Activated CD8-positive, alpha-beta memory T cell treated with anti-CD3 and anti-CD28 coated beads, Interleukin-2, amount 10 ng/mL, durations not matched to agents 7 days and 5 days (primary cell): ENCODE results near the gene PTGER3. TPM values are rescaled to one million over a fixed set of nuclear protein-coding genes. Genes with fewer than 3 reads are reported as not detected.
"Not testable (repeated sequence)": the region's sequence is repeated elsewhere in the genome, so short reads cannot be mapped to it uniquely, and the experiment has no call there.

Experiments
- ATAC-seq: fragments of 150-1000 bp; cut with Tn5 transposase; one replicate; pipeline ENCODE4 v1.10.0; 2021; ENCODE audit warnings: moderate library complexity
- CTCF ChIA-PET: fragments of 350-600 bp; sonication (Branson Sonifier 250); formaldehyde crosslinking; loops from one replicate; lab custom pipeline; 2021; ENCODE audit warnings: antibody characterized with exemption; lab: Charles Lee
- DNase-seq: peaks from one replicate; pipeline ENCODE4 v3.0.0-alpha.2; 2020
- H3K27ac Mint-ChIP-seq: one replicate; pipeline ENCODE4 v1.8.0; 2021; ENCODE audit warnings: mild to moderate bottlenecking, mixed read lengths
- H3K27me3 Mint-ChIP-seq: one replicate; pipeline ENCODE4 v1.8.0; 2021; ENCODE audit warnings: mixed read lengths
- H3K36me3 Mint-ChIP-seq: one replicate; pipeline ENCODE4 v1.8.0; 2021; ENCODE audit warnings: mild to moderate bottlenecking, mixed read lengths
- H3K4me1 Mint-ChIP-seq: one replicate; pipeline ENCODE4 v1.8.0; 2021; ENCODE audit warnings: mixed read lengths
- H3K4me3 Mint-ChIP-seq: one replicate; pipeline ENCODE4 v1.8.0; 2021; ENCODE audit warnings: mild to moderate bottlenecking, moderate library complexity, mixed read lengths
- H3K9me3 Mint-ChIP-seq: one replicate; pipeline ENCODE4 v1.8.0; 2022; ENCODE audit warnings: low read depth, mixed read lengths
- microRNA-seq: library from miRNA; unstranded; fragments of <30 nt; microRNA quantifications from one replicate; pipeline ENCODE4 v1.2.0, GENCODE V29; 2022
- total RNA-seq, 2 experiments: library from RNA; stranded (reverse); gene quantifications; one replicate each; pipeline ENCODE4 v1.2.3, GENCODE V29; 2021

The PTGER3 gene
- total RNA-seq, 2 experiments from 2014 or later: 0.06 to 0.80 TPM

GRCh38 chr1:70945676-70946075 is 101.9 kb downstream of the PTGER3 start:
- DNase-seq (no peak), ATAC-seq (no peak)
- CTCF ChIA-PET: no interaction called here
- Mint-ChIP-seq H3K27me3 (no peaks in the 10 kb centered on the region), H3K4me3 (no peak overlapping the region), H3K4me1 (no peaks in the 10 kb centered on the region), H3K36me3 (no peaks in the 10 kb centered on the region), H3K27ac (no peak overlapping the region), H3K9me3 (peaks cover 4% of the 10 kb centered on the region)

GRCh38 chr1:70945251-70945650 is 102.4 kb downstream of the PTGER3 start:
- Mint-ChIP-seq H3K27me3 (no peaks in the 10 kb centered on the region), H3K36me3 (no peaks in the 10 kb centered on the region), H3K9me3 (peaks cover 5% of the 10 kb centered on the region), H3K4me3 (no peak overlapping the region), H3K4me1 (no peaks in the 10 kb centered on the region), H3K27ac (no peak overlapping the region)
- CTCF ChIA-PET: no interaction called here
- ATAC-seq: no peak
- no peak for DNase-seq

- peaks cover 5% of the 10 kb centered on the region for H3K9me3 Mint-ChIP-seq
- H3K4me3 Mint-ChIP-seq: no peak overlapping the region
- H3K36me3 Mint-ChIP-seq: no peaks in the 10 kb centered on the region
- H3K4me1 Mint-ChIP-seq: no peaks in the 10 kb centered on the region
- no peaks in the 10 kb centered on the region for H3K27me3 Mint-ChIP-seq
- H3K27ac Mint-ChIP-seq: no peak overlapping the region
- no peak for ATAC-seq
- CTCF ChIA-PET: no interaction called here
- no peak for DNase-seq
These were observed 106.1 kb downstream of the PTGER3 start for GRCh38 chr1:70941563-70941962.

GRCh38 chr1:70940398-70940797 is 107.2 kb downstream of the PTGER3 start:
- H3K27ac Mint-ChIP-seq, H3K36me3 Mint-ChIP-seq, DNase-seq, H3K4me3 Mint-ChIP-seq, H3K27me3 Mint-ChIP-seq, H3K4me1 Mint-ChIP-seq, ATAC-seq, CTCF ChIA-PET, H3K9me3 Mint-ChIP-seq: not testable (repeated sequence)

DNA sequence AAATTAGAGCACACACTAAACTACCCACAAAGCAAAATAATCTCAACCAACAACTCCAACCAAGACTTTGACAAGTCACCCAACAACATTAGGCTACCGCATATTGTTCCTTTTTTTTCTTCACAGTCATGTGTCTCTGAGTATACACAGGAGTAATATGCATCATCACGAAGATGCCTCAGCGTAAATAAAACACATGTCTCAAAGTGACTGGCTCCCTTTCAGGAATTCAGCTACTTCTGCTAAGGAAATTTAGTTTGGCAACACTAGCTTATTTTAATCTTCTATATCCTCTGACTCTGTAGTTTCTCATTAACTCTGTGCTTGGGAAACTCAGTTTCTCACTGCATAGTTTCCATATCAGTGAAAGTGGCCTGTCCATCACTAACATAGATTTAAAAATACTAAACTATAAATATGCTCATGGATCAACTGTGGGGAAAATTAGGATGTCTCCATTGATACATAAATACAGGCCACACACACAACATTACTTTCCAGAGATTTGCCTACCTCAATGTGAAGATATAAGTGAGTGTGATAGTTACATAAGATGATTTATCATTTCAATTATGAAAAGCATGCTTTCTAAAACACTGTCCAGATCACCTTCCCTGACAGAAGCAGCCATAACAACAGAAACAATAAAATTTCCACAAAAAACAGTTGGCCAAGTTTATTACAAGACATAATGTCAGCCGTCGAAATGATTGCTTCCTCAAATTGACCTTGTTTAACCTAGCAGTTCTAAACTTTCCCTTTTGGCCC is 113.2 kb downstream of the PTGER3 start:
- Mint-ChIP-seq H3K9me3 (peaks cover 2% of the 10 kb centered on the region), H3K36me3 (no peaks in the 10 kb centered on the region), H3K4me3 (no peak overlapping the region), H3K27me3 (no peaks in the 10 kb centered on the region), H3K27ac (no peak overlapping the region), H3K4me1 (no peaks in the 10 kb centered on the region)
- ATAC-seq: no peak
- DNase-seq: no peak
- CTCF ChIA-PET: no interaction called here

DNA sequence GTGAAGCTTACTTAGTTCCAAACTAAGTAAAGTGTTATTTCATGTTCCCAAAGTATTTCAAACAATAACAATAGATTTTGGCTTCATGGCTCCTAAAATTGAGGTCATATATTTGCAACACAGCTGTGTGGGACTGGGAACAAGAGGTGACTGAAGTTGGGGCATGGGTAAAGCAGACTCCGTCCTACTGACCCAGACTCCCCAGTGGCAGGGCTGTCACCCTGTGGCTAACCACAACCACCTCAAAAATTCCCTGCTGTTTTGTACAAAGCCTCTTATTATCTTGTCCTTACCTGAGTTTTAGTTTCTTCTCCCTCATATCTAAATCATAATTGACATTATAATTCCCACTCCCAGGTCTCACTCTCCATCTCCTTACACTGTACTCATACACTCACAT is 117.6 kb downstream of the PTGER3 start:
- ATAC-seq (no peak), DNase-seq (no peak)
- Mint-ChIP-seq H3K27me3 (no peaks in the 10 kb centered on the region), H3K9me3 (peaks cover 4% of the 10 kb centered on the region), H3K27ac (no peak overlapping the region), H3K36me3 (no peaks in the 10 kb centered on the region), H3K4me1 (no peaks in the 10 kb centered on the region), H3K4me3 (no peak overlapping the region)
- CTCF ChIA-PET: no interaction called here

- ATAC-seq (no peak), DNase-seq (no peak)
- Mint-ChIP-seq H3K27ac (no peak overlapping the region), H3K4me3 (no peak overlapping the region), H3K36me3 (no peaks in the 10 kb centered on the region), H3K4me1 (no peaks in the 10 kb centered on the region), H3K27me3 (no peaks in the 10 kb centered on the region), H3K9me3 (peaks cover 13% of the 10 kb centered on the region)
- CTCF ChIA-PET: no interaction called here
These were observed 125.4 kb downstream of the PTGER3 start for GRCh38 chr1:70922196-70922595.

Small RNA genes lying within 50 kb of the gene (microRNA-seq; reads per million reads assigned to microRNA genes)
- 1,545 reads per million, percentile 86 among the genes with 10 or more reads in this experiment for gene MIR186

Other genes with a start within 250 kb of the PTGER3 start
- gene ZRANB2, start 33.2 kb upstream of the PTGER3 start, total RNA-seq: 100 to 1,000 TPM; 118 to 119 TPM